HG02970 (cell line): ENCODE results near the gene SLC25A21.
"Not testable (repeated sequence)": the region's sequence is repeated elsewhere in the genome, so short reads cannot be mapped to it uniquely, and the experiment has no call there.

ENCODE experiments used
- ATAC-seq: cut with Tn5 transposase; IDR thresholded peaks from one replicate; pipeline ENCODE4 v1.9.1; 2021; ENCODE audit warnings: mild to moderate bottlenecking, moderate library complexity, moderate number of reproducible peaks; ENCODE audit not compliant: unreplicated experiment, low FRiP score

The SLC25A21 gene

DNA sequence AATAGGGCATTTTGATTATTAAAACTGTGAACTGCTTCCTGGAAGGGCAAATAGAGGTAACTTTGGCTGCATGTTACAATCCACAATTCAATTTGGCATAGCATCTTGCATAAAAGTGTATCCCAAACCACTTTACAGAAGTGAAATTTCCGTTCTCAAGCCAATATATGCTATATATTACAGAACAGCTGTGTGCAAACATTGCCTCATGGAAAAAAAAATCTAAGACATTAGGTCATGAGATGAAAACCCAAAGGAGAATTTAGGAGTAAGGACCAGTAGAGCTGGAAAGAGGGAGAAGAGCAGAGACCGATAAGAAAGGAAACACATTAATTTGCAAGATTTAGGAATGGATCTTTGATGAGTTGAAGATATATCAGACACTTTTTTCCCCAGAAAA lies 271.6 kb downstream of the SLC25A21 start:
- no peak for ATAC-seq

DNA sequence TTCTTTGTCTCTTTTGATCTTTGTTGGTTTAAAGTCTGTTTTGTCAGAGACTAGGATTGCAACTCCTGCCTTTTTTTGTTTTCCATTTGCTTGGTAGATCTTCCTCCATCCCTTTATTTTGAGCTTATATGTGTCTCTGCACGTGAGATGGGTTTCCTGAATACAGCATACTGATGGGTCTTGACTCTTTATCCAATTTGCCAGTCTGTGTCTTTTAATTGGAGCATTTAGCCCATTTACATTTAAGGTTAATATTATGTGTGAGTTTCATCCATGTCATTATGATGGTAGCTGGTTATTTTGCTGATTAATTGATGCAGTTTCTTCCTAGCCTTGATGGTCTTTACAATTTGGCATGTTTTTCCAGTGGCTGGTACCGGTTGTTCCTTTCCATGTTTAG lies 276.1 kb downstream of the SLC25A21 start:
- not testable (repeated sequence) for ATAC-seq

DNA sequence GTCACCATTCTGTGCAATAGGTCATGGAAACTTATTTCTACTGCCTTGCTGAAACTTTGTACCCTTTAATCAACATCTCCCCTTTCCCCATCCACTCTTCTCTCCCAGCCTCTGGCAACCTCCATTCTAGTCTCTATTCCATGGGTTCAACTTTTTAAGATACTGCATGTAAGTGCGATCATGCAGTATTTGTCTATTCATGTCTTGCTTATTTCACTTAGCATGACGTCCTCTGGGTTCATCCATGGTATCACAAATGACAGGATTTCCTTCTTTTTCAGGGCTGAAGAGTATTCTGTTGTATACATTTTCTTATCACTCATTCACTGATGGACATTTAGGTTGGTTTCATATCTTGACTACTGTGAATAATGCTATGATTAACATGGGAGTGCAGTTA lies 288.4 kb downstream of the SLC25A21 start:
- no peak for ATAC-seq

DNA sequence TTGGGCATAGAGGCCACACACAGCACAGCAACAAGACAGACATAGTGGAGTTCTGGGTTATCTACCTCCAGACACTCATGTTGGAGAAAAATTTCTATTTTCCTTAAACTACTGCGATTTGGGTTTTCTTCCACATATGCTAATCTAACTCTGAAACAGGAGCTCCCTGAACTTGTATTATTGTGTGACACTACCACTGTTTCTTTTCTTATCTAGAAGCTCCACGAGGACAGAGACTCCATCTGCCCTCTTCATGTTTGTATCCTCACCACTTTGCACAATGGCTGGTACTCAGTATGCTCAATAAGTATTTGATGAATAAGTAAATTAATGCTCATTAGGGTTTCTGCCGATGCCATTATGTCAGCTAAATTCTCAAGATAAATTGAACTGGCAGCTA lies 292.1 kb downstream of the SLC25A21 start:
- no peak for ATAC-seq

DNA sequence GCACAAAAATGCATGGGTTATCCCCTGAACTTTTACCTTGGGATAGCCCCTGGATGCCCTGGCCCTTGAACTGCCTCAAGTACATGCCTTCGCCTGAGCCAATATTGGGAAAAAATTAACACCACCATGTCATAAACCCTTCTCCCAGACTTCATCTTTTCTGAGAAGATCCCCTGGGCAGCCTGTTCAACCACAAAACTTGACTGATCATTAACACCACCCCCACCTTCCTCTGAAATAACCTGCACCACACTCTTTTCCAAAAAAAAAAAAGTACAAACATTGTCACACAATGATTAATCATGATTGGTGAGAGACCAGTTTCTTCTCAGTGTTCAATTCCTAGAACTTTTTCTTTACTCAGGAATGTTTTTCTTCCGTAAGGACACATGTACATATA lies 292.8 kb downstream of the SLC25A21 start:
- ATAC-seq, result no peak

DNA sequence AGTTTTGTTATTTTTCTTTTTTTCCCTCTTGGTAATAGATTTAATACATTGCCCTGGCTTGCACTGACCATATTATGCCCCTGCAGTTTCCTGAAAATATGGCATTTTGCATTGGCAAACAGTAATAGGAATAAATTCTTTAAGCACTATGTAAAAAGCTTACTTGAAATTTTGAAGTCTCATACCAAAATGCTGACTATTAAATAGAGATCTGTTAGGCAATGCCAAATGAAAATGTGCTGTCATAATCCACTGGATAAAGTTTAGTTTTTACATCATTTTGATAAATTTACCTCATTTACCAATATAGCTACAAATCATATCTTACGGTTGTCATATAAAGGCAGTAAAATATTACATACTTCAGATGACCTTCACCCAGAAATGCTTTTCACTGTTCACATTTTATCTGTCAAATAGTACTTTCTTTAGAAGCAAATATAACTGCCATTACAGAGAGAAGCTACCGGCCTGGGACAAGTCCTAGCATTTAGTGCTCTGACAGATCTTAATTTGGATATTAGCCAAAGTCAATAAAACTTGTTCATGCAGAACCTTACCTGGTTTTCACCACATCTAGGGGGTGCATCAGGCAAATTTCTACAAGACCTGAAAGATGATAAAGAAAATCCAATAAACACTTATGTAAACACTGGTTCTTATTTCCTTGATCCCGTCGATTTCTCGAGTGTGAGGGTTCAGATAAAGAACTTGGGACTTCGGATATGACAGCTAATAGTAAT lies 297.8 kb downstream of the SLC25A21 start:
- no peak for ATAC-seq

DNA sequence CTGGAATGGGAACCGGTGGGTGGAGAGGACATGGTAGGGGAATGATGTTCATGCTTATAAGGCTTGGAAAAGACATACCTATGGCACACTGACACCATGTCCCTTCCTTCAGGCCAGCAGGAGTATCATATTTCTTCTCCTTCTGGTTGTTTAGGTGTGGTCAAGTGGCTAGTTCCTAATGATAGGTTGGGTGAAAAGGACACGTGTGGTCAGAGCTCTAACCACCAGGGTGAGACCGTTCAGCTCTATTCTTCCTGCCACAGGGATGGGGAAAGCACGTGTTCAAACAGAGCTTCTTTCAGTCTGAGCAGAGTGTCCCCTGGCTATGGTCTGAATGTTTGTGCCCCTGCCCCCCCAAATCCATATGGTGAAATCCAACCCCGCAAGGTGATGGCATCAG lies 301.6 kb downstream of the SLC25A21 start:
- ATAC-seq, result no peak

DNA sequence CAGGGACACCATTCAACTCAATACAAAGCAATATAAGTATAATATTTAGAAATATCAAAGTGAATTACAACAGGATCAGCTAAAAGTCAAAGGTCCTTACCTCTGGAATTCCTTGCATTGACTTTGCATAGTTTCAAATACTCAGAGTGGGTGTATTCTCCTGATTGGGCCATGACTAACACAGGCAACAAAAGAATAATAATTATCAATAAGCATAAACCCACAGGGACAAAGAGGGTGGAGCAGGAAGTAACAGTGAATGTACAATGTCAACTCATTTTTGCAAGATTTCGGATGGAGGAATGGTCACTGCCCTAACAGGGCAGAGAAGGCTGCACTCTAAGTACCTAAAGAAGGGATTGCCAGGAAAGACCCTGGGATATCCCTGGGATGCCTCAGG lies 303.3 kb downstream of the SLC25A21 start:
- no peak for ATAC-seq

DNA sequence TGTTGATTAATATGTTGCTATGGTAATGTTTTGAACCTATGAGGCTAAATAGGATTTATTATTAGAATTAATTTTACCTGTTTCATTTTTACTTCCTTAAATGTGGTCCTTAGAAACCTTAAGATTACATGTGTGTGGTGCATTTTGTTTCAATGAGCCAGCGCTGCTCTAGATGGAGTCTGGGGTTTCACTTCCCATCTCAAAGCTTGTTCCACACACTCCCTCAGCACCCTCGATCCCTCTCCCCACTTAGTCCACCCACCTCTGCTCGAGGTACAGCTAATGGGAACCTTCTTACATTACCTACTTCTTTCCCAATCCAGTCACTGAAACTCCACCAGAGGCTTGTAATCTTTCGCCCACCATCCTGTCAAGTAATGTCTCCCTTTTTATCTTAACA lies 305.5 kb downstream of the SLC25A21 start:
- ATAC-seq, result peak; percentile 51

DNA sequence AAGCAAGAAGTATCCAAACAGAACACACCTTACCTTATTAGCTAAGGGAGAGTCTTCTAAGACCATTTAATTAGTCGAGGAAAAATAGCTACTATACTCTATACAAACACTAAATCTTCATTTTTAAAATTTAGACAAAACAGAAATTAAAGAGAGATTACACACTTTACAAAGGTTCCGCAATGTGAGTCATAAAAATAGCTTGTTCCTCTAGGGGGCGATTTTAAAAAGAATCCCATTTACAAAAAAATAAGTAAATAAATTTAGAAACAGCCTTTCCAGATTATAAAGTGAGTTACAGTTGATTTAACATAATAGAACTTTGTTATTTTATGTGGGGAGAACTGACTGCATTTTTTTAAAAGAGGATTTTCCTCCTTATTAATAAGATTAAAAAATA lies 309.1 kb downstream of the SLC25A21 start:
- no peak for ATAC-seq

DNA sequence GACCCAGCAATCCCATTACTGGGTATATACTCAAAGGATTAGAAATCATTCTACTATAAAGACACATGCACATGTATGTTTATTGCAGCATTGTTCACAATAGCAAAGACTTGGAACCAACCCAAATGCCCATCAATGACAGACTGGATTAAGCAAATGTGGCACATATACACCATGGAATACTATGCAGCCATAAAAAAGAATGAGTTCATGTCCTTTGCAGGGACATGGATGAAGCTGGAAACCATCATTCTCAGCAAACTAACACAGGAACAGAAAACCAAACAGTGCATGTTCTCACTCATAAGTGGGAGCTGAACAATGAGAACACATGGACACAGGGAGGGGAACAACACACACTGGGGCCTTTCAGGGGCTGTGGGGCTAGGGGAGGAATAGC lies 310.2 kb downstream of the SLC25A21 start:
- ATAC-seq, result not testable (repeated sequence)

DNA sequence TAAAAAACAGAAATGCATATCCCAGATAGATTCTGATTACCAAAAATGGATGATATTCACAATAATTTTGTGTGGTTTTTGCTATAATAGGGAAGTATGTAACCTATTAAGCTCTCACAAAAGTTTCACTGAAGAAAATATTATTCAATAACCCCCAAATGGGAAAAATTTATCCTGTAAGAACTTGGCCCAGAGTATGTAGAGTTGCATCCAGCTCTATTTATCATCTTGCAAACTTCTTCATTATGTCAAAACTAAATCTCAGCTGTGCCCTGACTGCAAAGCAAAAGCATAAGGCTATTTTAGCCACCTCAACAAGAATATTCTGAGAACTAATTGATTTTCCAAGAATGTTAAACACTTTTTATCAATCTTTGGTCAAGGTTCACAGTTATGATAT lies 311.6 kb downstream of the SLC25A21 start:
- no peak for ATAC-seq

DNA sequence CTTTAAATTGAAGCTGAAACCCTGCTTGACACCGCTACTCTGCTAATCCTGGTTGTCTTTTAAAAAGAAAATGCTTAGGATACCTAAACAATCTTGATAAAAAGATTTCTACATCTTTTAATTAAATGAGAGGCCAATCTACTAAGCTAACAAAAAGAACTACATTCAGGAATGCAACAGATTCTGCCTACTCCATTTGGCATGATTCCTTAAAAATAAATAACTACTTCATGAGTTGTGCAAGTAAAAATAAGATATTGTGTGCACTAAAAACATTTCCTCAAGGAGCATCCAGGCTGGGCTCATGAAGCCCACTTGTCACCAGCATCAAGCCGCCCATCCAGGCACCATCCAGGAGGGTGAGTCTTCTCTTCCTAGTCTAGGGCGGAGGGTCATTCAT lies 313.3 kb downstream of the SLC25A21 start:
- ATAC-seq, result no peak

DNA sequence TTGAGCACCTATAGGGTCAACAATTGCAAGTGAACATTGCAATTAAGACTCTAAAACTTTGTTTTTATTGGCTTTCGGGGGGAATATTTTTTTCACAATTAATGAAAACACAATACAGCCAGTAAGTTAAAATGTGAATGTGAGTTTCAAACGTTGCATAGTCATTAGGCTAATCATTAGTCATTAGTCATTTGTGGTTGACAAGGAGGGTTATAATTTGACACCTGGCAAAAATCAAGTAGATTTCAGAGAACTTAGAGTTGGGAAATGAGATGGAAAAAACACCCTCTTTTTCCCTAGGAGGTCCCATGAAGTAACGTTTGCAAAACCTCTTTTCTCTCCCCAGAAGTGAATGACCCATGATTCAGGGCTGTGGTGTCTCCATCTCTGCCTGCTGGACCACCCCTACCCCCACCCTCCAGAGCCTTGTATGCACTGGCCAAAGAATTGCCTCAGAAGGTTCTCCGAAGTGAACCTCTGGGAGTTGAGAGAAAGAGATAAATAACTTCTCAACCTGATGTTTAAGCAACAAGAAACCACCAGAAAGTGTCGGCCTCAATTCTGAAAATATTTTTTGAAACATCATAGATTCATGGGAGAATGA lies 314.5 kb downstream of the SLC25A21 start:
- no peak for ATAC-seq

DNA sequence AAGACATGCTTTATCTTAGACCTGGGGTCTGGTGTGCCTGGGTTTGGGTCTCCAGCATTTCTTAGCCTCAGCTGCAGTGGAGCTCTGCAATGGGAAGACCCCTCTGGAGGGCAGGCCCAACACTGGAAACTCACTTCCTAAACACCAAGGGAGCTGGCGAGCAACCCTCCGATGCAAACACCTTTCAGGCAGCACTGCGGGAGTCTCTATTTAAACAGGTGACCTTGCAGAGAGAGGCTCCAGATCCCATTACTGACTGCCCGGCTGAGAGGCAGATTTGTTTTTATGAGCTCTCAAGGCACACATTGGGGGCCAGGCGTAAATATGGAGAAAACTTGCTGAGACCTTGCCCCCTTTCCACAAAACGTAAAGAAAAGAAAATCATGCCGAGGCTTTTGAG lies 315.3 kb downstream of the SLC25A21 start:
- ATAC-seq, result no peak

DNA sequence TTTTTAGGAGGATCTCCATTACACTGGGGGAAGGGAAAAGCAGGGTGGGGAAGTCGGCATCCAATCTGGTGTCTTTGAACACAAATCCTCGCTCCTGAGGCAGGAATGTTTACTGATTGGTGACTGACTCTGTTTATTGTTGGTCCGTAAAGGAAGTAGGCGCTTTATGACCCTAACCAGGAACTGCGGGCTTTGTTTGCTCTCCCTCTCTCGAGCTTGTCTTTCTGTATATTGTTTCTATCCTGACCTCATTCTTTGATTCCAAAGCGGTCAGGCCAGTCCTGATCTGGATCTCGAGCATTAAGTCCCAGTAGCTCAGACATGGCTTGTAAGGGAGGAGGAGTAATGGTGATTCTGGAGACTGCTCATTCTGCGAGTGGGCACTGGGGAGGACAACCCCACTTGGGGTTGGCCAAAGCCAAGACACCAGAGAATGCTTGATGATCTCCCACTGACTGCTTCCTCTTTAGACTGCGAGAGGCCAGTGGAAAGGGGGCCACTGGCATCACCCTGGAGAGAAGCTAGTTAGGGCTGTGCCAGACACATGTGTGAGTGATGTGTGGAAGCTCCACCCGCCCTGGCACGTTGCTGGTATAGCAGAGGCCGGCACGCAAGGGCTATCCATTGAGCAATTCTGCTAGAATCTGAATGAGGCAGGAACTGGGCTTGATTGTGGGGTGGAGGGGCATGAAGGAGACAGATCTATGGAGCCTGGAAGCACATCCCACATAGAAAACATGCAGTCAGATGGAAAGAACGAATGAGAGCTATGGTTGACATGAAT lies 316.1 kb downstream of the SLC25A21 start:
- no peak for ATAC-seq

DNA sequence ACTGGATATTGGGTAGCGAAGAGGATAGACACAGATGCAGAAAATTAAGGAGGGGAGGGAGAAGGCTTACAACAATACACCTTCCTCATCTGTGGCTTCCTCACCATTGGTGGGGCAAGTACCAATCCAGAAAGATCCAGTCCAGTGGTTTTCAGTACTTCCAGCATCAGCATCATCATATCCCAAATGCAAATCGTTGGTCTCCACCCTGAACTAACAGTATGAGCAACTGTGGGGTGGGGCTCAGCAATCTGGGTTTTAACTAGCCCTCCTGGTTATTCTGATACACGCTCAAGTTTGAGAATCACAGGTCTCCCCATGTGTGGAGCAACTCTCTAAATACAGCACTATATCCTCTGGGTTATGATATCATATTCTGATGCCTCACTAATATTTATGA lies 317.0 kb downstream of the SLC25A21 start:
- no peak for ATAC-seq

DNA sequence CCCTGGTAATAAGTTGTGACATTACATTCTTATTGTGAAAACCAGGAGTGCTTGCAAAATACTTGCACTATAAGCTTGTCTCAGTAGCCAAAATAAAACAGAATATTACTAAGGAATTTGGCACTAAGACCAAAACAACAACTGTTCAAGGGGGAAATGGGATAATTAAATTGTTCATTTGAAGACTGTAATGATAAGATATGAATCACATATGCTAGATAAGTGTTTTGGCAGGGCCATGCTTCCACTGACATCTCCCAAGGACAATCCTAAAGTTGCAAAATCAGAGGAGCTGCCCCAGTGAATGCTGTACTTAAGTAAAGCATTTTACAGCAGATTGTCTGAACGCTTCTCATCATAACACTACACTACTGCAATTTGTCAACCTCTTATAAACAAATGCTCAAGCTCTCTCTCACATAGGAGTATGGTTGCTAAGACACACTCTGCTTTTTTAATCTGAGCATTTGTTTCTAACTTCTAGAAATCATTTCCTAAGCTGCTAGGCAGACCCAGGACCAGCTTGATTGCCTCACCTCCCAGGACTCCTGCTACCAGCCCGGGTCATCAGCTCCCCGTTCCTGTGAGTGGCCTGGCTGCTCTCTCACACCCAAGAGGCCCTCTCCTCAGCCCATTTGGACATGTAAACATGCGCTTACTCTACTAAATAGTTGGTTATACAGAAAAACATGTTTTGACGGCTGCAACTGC lies 319.3 kb downstream of the SLC25A21 start:
- ATAC-seq, result no peak

DNA sequence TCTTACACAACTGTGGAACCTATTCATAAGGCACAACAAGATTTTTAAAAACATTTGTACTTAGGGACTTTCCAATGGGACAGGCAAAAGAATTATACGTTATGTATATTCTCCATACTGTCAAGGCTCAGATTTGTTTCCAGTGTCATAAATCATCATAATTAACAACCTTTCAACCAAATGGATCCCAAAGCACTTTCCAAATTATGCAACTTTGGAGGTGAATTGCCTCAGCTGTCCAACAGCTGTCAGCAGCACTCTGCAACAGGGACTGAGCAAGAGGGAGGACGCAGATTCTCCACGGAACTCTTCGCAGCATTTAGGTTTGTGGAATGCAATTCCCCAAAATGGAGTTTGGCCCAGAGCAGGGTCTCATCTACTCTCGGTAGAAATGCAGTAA lies 324.2 kb downstream of the SLC25A21 start:
- ATAC-seq, result no peak

DNA sequence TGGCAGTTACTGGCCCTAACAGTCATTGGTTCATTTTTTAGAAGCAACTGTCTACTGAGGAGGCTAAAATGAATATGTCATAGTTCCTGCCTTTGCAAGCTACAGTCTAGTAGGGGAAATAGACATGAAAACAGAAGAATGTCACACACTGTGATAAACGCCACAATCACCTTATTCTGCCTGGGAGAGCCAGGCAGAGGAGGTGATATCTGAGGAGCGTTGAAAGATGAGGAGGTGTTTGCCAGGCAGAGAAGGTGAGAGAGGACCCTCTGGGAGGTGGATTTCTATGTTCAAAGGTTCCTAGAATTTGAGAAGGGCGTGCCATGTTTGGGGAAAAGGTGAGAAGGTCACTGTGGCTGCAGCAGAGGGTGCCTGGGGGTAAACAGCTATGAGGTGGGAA lies 325.0 kb downstream of the SLC25A21 start:
- no peak for ATAC-seq
